ENCODE results near the gene GSTCD. TPM values are rescaled to one million over a fixed set of nuclear protein-coding genes. Genes with fewer than 3 reads are reported as not detected.

Gene GSTCD
- total RNA-seq, 1 experiment from 2014 or later = 17.9 TPM

- no peaks in the 10 kb centered on the region for H3K36me3 Mint-ChIP-seq (ENCODE audit: insufficient read depth in 1 of 3, low read depth in 3 of 3)
- no peaks in the 10 kb centered on the region for H3K4me1 ChIP-seq (ENCODE audit: insufficient read depth, low read length)
- H3K18ac ChIP-seq (ENCODE audit: insufficient read length, low read depth, low read length) = no peak overlapping the region
- H2BK20ac ChIP-seq (ENCODE audit: low read depth, low read length, poor library complexity, severe bottlenecking) = no peak overlapping the region
- no peak overlapping the region for H4K8ac ChIP-seq (replicated peaks; ENCODE audit: insufficient read length, low read depth, low read length)
- no peak overlapping the region for H3K4ac ChIP-seq (ENCODE audit: low read depth, low read length)
- no peak for DNase-seq
- no peak overlapping the region for H3T11ph ChIP-seq (ENCODE audit: low read length)
- H3K4me1 Mint-ChIP-seq = peaks cover 0 to 5% of the 10 kb centered on the region in 2 experiments; a peak in 2 of 4 replicates
- H2BK12ac ChIP-seq (ENCODE audit: insufficient read length, low read depth, low read length) = no peak overlapping the region
- no peaks in the 10 kb centered on the region for H4K20me1 ChIP-seq (ENCODE audit: control insufficient read depth, insufficient read depth, insufficient read length)
- TF ChIP-seq CTCF (conservative IDR thresholded peaks at IDR 0.05) = no peak
- H3K4me2 ChIP-seq (ENCODE audit: insufficient read depth, insufficient read length, low read length) = no peak overlapping the region
- H3K9me3 Mint-ChIP-seq = no peaks in the 10 kb centered on the region
- no peaks in the 10 kb centered on the region for H3K27me3 ChIP-seq (ENCODE audit: insufficient read depth, low read length)
- no CpG with 5 or more reads among the region's 3 CpGs for WGBS (ENCODE audit: extremely low coverage, insufficient read length, low lambda C conversion rate)
- no peak overlapping the region for H3K23ac ChIP-seq (ENCODE audit: insufficient read length, low read depth, low read length)
- no peaks in the 10 kb centered on the region for H3K79me2 ChIP-seq (ENCODE audit: insufficient read depth, low read length)
- H2BK120ac ChIP-seq (ENCODE audit: low read depth, low read length, poor library complexity, severe bottlenecking) = no peak overlapping the region
- H3K27ac Mint-ChIP-seq = peak overlapping the region in 1 of 3 experiments; percentile 0; a peak in 1 of 7 replicates
- no peak overlapping the region for H3K4me3 Mint-ChIP-seq
- no peaks in the 10 kb centered on the region for H3K23me2 ChIP-seq (ENCODE audit: insufficient read length, low read depth, low read length, poor library complexity, severe bottlenecking)
- H2BK5ac ChIP-seq (ENCODE audit: insufficient read length, low read length) = no peak overlapping the region
- H3K27ac ChIP-seq (ENCODE audit: insufficient read length, low read depth, low read length) = no peak overlapping the region
- H3K27me3 Mint-ChIP-seq (ENCODE audit: low read depth) = no peaks in the 10 kb centered on the region
- no peaks in the 10 kb centered on the region for H3K79me1 ChIP-seq (ENCODE audit: insufficient read depth, low read depth, low read length, poor library complexity, severe bottlenecking)
- no peak overlapping the region for H4K5ac ChIP-seq (ENCODE audit: insufficient read length, low read depth, low read length)
- no peak overlapping the region for H2AFZ ChIP-seq (ENCODE audit: low read length)
- H3K9me3 ChIP-seq (ENCODE audit: control insufficient read depth, low read depth, low read length) = no peaks in the 10 kb centered on the region
- H3K56ac ChIP-seq (ENCODE audit: insufficient read length, low read depth, low read length) = no peak overlapping the region
- H3K9ac ChIP-seq (ENCODE audit: extremely low read depth, insufficient read length, low read length) = no peak overlapping the region
- H3K14ac ChIP-seq (ENCODE audit: insufficient read depth, low read length) = no peak overlapping the region
- H4K91ac ChIP-seq (ENCODE audit: insufficient read length, low read depth, low read length) = no peak overlapping the region
- H2BK15ac ChIP-seq (ENCODE audit: low read depth, low read length) = no peak overlapping the region
- H2AK5ac ChIP-seq (ENCODE audit: insufficient read length, low read length) = no peak overlapping the region
These were observed 99.6 kb downstream of the GSTCD start for GRCh38 chr4:105808030-105808749.
